Breast epithelium (tissue), 4 donors: ENCODE data around the gene ZNF507. TPM values are rescaled to one million over a fixed set of nuclear protein-coding genes. Genes with fewer than 3 reads are reported as not detected.

ENCODE experiments used
- DNase-seq, 2 donors: peaks; one replicate each; pipeline ENCODE4 v3.0.0-alpha.2; 2019; ENCODE audit warnings: low spot score in 2 of 2
- H3K27ac ChIP-seq, 2 donors: fragments of 200-600 bp; sonication (generic) in 1 of 2; one replicate each; pipeline ENCODE4 v1.5.1; 2016 to 2019; ENCODE audit warnings: mild to moderate bottlenecking in 1 of 2
- H3K27me3 ChIP-seq, 2 donors: fragments of 200-600 bp; sonication (generic) in 1 of 2; one replicate each; pipeline versions ENCODE4 v1.5.1 to v1.6.0; 2017 to 2019; ENCODE audit warnings: control low read depth in 1 of 2, mild to moderate bottlenecking in 1 of 2
- H3K36me3 ChIP-seq: fragments of 200-600 bp; one replicate; pipeline ENCODE4 v1.5.1; 2019
- H3K4me1 ChIP-seq, 2 donors: fragments of 200-600 bp; sonication (generic); one replicate each; pipeline ENCODE4 v1.5.1; 2016 to 2019; ENCODE audit warnings: control low read depth in 1 of 2
- H3K4me3 ChIP-seq, 3 donors: fragments of 200-600 bp; sonication (generic); 1 replicate in 2 of 3; 2 replicates in 1 of 3; pipeline ENCODE4 v1.5.1; 2016 to 2019; ENCODE audit warnings: mild to moderate bottlenecking in 3 of 3, moderate library complexity in 2 of 3
- H3K9me3 ChIP-seq, 2 donors: fragments of 200-600 bp; sonication (generic) in 1 of 2; one replicate each; pipeline ENCODE4 v1.5.1; 2016 to 2019; ENCODE audit warnings: control low read depth in 1 of 2
- POLR2A ChIP-seq: fragments of 450-650 bp; IDR thresholded peaks from one replicate; pipeline ENCODE4 v1.6.1; 2016; ENCODE audit warnings: antibody characterized with exemption, mild to moderate bottlenecking, moderate library complexity
- POLR2AphosphoS5 ChIP-seq, 3 donors: sonication (generic); formaldehyde crosslinking; IDR thresholded peaks; one replicate each; pipeline ENCODE4 v1.6.1; 2017; ENCODE audit warnings: antibody characterized with exemption in 3 of 3
- intact Hi-C: fragments of 100-400 bp; cut with DNase I; formaldehyde crosslinking; loops from one replicate; pipeline ENCODE4 v1.15.1; 2023; ENCODE audit warnings: low total_unique reads
- total RNA-seq, 3 donors: library from RNA; depleted of rRNA; stranded (reverse); fragments of >200 nt; gene quantifications; one replicate each; pipeline ENCODE4 v1.1.0, GENCODE V29; 2016
- TF ChIP-seq, protein P1 (sequence below), 3 donors: fragments of 450-650 bp; IDR thresholded peaks; one replicate each; pipeline ENCODE4 v1.5.1; 2016 to 2017; ENCODE audit warnings: antibody characterized with exemption in 3 of 3, mild to moderate bottlenecking in 3 of 3, moderate library complexity in 3 of 3

ZNF507 gene
- total RNA-seq, 3 donors from 2014 or later, result 19.2 to 32.1 (median 27.5) TPM

GRCh38 chr19:32359581-32359980 is 14.2 kb downstream of the ZNF507 start:
- H3K36me3 ChIP-seq, result peaks cover 7% of the 10 kb centered on the region

GRCh38 chr19:32361574-32362317 is 16.3 kb downstream of the ZNF507 start:
- H3K9me3 ChIP-seq, result no peaks in the 10 kb centered on the region
- TF ChIP-seq POLR2AphosphoS5 (IDR thresholded peaks at IDR 0.05) (no peak), POLR2A (no peak)
- TF ChIP-seq, protein P1, sequence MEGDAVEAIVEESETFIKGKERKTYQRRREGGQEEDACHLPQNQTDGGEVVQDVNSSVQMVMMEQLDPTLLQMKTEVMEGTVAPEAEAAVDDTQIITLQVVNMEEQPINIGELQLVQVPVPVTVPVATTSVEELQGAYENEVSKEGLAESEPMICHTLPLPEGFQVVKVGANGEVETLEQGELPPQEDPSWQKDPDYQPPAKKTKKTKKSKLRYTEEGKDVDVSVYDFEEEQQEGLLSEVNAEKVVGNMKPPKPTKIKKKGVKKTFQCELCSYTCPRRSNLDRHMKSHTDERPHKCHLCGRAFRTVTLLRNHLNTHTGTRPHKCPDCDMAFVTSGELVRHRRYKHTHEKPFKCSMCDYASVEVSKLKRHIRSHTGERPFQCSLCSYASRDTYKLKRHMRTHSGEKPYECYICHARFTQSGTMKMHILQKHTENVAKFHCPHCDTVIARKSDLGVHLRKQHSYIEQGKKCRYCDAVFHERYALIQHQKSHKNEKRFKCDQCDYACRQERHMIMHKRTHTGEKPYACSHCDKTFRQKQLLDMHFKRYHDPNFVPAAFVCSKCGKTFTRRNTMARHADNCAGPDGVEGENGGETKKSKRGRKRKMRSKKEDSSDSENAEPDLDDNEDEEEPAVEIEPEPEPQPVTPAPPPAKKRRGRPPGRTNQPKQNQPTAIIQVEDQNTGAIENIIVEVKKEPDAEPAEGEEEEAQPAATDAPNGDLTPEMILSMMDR (IDR thresholded peaks at IDR 0.05), result no peak
- DNase-seq, result no peak
- H3K4me3 ChIP-seq, result no peak overlapping the region
- H3K36me3 ChIP-seq, result peaks cover 3% of the 10 kb centered on the region
- peak overlapping the region; percentile 89 to 95 for H3K27ac ChIP-seq
- intact Hi-C loops, result no loop called here
- no peaks in the 10 kb centered on the region for H3K27me3 ChIP-seq
- peaks cover 0 to 6% of the 10 kb centered on the region in 2 donors for H3K4me1 ChIP-seq

More at GRCh38 chr19:32359581-32359980, 14.2 kb downstream of the ZNF507 start:
- DNase-seq, result no peak
- Histone ChIP-seq H3K9me3 (no peaks in the 10 kb centered on the region), H3K27me3 (no peaks in the 10 kb centered on the region), H3K4me3 (no peak overlapping the region), H3K4me1 (peaks cover 0 to 6% of the 10 kb centered on the region in 2 donors), H3K27ac (peak overlapping the region in 1 of 2 donors; percentile 3)
- TF ChIP-seq, protein P1 (IDR thresholded peaks at IDR 0.05), result no peak
- no peak for TF ChIP-seq POLR2AphosphoS5 (IDR thresholded peaks at IDR 0.05)
- no peak for TF ChIP-seq POLR2A
- intact Hi-C loops, result no loop called here

DNA sequence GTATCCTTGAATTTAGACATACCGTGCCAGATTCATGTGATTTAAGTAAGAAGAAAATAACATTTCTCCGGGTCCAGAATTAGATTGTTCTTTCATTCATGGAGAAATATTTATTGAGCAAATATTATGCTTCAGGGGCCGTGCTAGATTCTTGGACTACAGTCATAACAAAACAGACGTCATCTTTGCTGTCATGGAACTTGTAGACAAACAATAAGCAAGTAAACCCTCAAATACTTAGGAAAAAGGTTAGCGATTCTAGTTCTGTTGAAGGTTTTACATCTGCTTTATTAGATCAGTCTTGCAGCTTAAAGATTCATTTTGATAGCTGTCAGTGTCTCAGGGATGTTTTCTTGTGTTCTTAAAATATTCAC is 16.9 kb downstream of the ZNF507 start:
- Histone ChIP-seq H3K9me3 (no peaks in the 10 kb centered on the region), H3K27ac (peak overlapping the region; percentile 89 to 95), H3K36me3 (no peaks in the 10 kb centered on the region), H3K4me3 (no peak overlapping the region), H3K27me3 (no peaks in the 10 kb centered on the region), H3K4me1 (peaks cover 0 to 6% of the 10 kb centered on the region in 2 donors)
- TF ChIP-seq POLR2A (no peak), POLR2AphosphoS5 (IDR thresholded peaks at IDR 0.05) (no peak)
- TF ChIP-seq, protein P1 (IDR thresholded peaks at IDR 0.05), result no peak
- intact Hi-C loops, result no loop called here
- DNase-seq, result no peak

GRCh38 chr19:32363175-32363574 is 17.8 kb downstream of the ZNF507 start:
- DNase-seq, result peak in 1 of 2 donors; percentile 46
- intact Hi-C loops, result no loop called here
- Histone ChIP-seq H3K9me3 (no peaks in the 10 kb centered on the region), H3K27me3 (no peaks in the 10 kb centered on the region), H3K4me1 (peaks cover 0 to 6% of the 10 kb centered on the region in 2 donors), H3K36me3 (no peaks in the 10 kb centered on the region), H3K4me3 (no peak overlapping the region), H3K27ac (peak overlapping the region; percentile 89 to 95)
- peak in 2 of 3 donors; percentile 51 to 84 for TF ChIP-seq POLR2AphosphoS5 (IDR thresholded peaks at IDR 0.05)
- TF ChIP-seq, protein P1 (IDR thresholded peaks at IDR 0.05), result no peak

DNA sequence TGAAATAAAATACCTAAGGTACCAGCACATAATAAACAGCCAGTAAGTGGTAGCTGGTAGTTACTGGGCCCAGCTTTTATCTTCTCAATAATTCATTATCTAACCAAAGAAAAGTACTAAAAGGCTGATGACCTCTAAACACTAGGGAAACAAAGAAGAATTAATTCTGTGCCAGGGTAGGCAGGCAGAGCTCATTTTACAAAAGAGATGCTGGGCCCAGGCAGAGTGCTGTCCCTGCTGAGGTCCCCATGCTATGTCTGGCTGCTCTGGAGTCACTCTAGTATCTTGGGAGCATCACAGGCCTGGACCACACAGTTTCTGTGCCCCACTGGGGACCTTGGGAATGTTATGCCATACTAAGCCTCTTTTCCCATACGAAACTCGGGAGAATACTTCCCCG is 18.2 kb downstream of the ZNF507 start:
- TF ChIP-seq POLR2AphosphoS5 (IDR thresholded peaks at IDR 0.05), result no peak
- TF ChIP-seq, protein P1 (IDR thresholded peaks at IDR 0.05), result no peak
- no peak for TF ChIP-seq POLR2A
- DNase-seq, result no peak
- H3K4me3 ChIP-seq, result no peak overlapping the region
- peak overlapping the region; percentile 89 to 95 for H3K27ac ChIP-seq
- no peaks in the 10 kb centered on the region for H3K27me3 ChIP-seq
- intact Hi-C loops, result no loop called here
- H3K4me1 ChIP-seq, result peaks cover 0 to 6% of the 10 kb centered on the region in 2 donors
- no peaks in the 10 kb centered on the region for H3K9me3 ChIP-seq
- no peaks in the 10 kb centered on the region for H3K36me3 ChIP-seq
